GM12878 (cell line): ENCODE measurements around the gene ZNF532. TPM values are rescaled to one million over a fixed set of nuclear protein-coding genes. Genes with fewer than 3 reads are reported as not detected.
A peak's percentile ranks its signal among the peaks of the same experiment; 100 is the strongest.

Experiments used
- ATAC-seq: fragments of 200-7000 bp; cut with Tn5 transposase; 3 replicates; pipeline ENCODE4 v1.9.1; 2020; ENCODE audit warnings: mild to moderate bottlenecking, moderate library complexity
- BruUV-seq: library from RNA; stranded (reverse); fragments of 400-500 nt; replicated peaks from 2 replicates; lab custom pipeline; 2021; lab: Mats Ljungman, UMichigan
- CTCF ChIA-PET: fragments of 300-600 bp; sonication (Branson Sonifier 250); formaldehyde crosslinking; extraction: SDS; loops from one replicate; lab custom pipeline; 2021; ENCODE audit warnings: inconsistent platforms; lab: Yijun Ruan, JAX
- POLR2A ChIA-PET: fragments of 350-600 bp; formaldehyde crosslinking; extraction: SDS; loops from one replicate; lab custom pipeline; 2021; ENCODE audit warnings: inconsistent platforms; lab: Charles Lee
- RAD21 ChIA-PET: fragments of 300-600 bp; sonication (Branson Sonifier 250); formaldehyde crosslinking; loops from one replicate; lab custom pipeline; 2023; ENCODE audit warnings: antibody characterized with exemption; ENCODE audit not compliant: unreplicated experiment; lab: Charles Lee
- SMC1A ChIA-PET: fragments of 300-600 bp; sonication (Branson Sonifier 250); formaldehyde crosslinking; loops from one replicate; lab custom pipeline; 2023; ENCODE audit not compliant: unreplicated experiment, uncharacterized antibody; lab: Charles Lee
- DNase-seq: peaks from one replicate; pipeline ENCODE4 v3.0.0-alpha.2; 2011; ENCODE audit warnings: low read depth, low spot score
- FAIRE-seq: peaks from 3 replicates; lab custom pipeline; 2011; peaks lifted over from hg19 to GRCh38; lab: Jason Lieb, UNC
- H2AFZ ChIP-seq: 2 replicates; pipeline ENCODE4 v1.6.0; 2011; ENCODE audit warnings: low read depth, low read length, control low read depth; ENCODE audit not compliant: control insufficient read depth
- H3K27ac ChIP-seq: 2 replicates; pipeline ENCODE4 v1.5.1; 2011; ENCODE audit warnings: control low read depth; ENCODE audit not compliant: control insufficient read depth, insufficient read depth
- H3K27me3 ChIP-seq, 2 experiments: replicated peaks in 1 of 2; 2 replicates each; pipeline versions ENCODE4 v1.6.0 to v1.6.1; 2011; ENCODE audit warnings: low read length in 1 of 2; ENCODE audit not compliant: control insufficient read depth in 2 of 2, insufficient read depth in 2 of 2
- H3K36me3 ChIP-seq, 2 experiments: 2 replicates each; pipeline ENCODE4 v1.5.1; 2011; ENCODE audit warnings: low read length in 1 of 2; ENCODE audit not compliant: control insufficient read depth in 2 of 2, insufficient read depth in 2 of 2
- H3K4me1 ChIP-seq: 2 replicates; pipeline ENCODE4 v1.6.1; 2011; ENCODE audit warnings: mild to moderate bottlenecking, low read length, moderate library complexity, mixed read lengths; ENCODE audit not compliant: control insufficient read depth, insufficient read depth
- H3K4me2 ChIP-seq: 2 replicates; pipeline ENCODE4 v1.6.0; 2011; ENCODE audit warnings: control low read depth; ENCODE audit not compliant: control insufficient read depth, insufficient read depth
- H3K4me3 ChIP-seq: fragments of 200-600 bp; sonication (generic); 2 replicates; pipeline ENCODE4 v1.5.1; 2016
- H3K79me2 ChIP-seq: 2 replicates; pipeline ENCODE4 v1.6.0; 2011; ENCODE audit warnings: low read length; ENCODE audit not compliant: control insufficient read depth, insufficient read depth
- H3K9ac ChIP-seq: 2 replicates; pipeline ENCODE4 v1.8.0; 2011; ENCODE audit warnings: low read length, control low read depth, mixed read lengths; ENCODE audit not compliant: control insufficient read depth, insufficient read depth
- H3K9me3 ChIP-seq: replicated peaks from 3 replicates; pipeline ENCODE4 v1.5.1; 2011; ENCODE audit warnings: mild to moderate bottlenecking, low read length; ENCODE audit not compliant: control insufficient read depth, insufficient read depth
- H4K20me1 ChIP-seq: 2 replicates; pipeline ENCODE4 v1.6.0; 2011; ENCODE audit not compliant: control insufficient read depth, insufficient read depth
- CBX5 ChIP-seq: sonication (generic); IDR thresholded peaks from 2 replicates; pipeline ENCODE4 v1.6.1; 2016; ENCODE audit warnings: low read depth, moderate library complexity, mild to moderate bottlenecking, inconsistent platforms
- EGR1 ChIP-seq, 2 experiments: IDR thresholded peaks; 1 replicate in 1 of 2; 2 replicates in 1 of 2; pipeline ENCODE4 v1.6.1; 2011 to 2012; ENCODE audit warnings: low read depth in 2 of 2, low read length in 2 of 2, borderline replicate concordance in 1 of 2, mild to moderate bottlenecking in 1 of 2, moderate library complexity in 1 of 2
- IKZF1 ChIP-seq: fragments of 450-650 bp; conservative IDR thresholded peaks from 2 replicates; pipeline ENCODE4 v1.6.1; 2017; ENCODE audit warnings: antibody characterized with exemption, mild to moderate bottlenecking
- NFIC ChIP-seq: IDR thresholded peaks from 2 replicates; pipeline ENCODE4 v1.6.1; 2012; ENCODE audit warnings: low read depth, mild to moderate bottlenecking, inconsistent platforms, low read length, moderate library complexity
- NFXL1 ChIP-seq: fragments of 450-650 bp; IDR thresholded peaks from 2 replicates; pipeline ENCODE4 v1.6.1; 2017; ENCODE audit warnings: antibody characterized with exemption, mild to moderate bottlenecking, borderline replicate concordance
- NR2F1 ChIP-seq: fragments of 450-650 bp; conservative IDR thresholded peaks from 2 replicates; pipeline ENCODE4 v1.6.1; 2017; ENCODE audit warnings: mild to moderate bottlenecking
- RAD51 ChIP-seq: fragments of 450-650 bp; IDR thresholded peaks from 2 replicates; pipeline ENCODE4 v1.6.1; 2016; ENCODE audit warnings: moderate library complexity, mild to moderate bottlenecking, inconsistent platforms
- RBBP5 ChIP-seq: fragments of 200-600 bp; sonication (generic); conservative IDR thresholded peaks from 2 replicates; pipeline ENCODE4 v1.6.1; 2016
- RCOR1 ChIP-seq: conservative IDR thresholded peaks from 2 replicates; pipeline ENCODE4 v1.6.1; 2012; ENCODE audit warnings: low read depth, low read length, improper control_type of control experiment
- SMC3 ChIP-seq: IDR thresholded peaks from 2 replicates; pipeline ENCODE4 v1.6.1; 2011; ENCODE audit warnings: low read length, improper control_type of control experiment, borderline replicate concordance
- TCF12 ChIP-seq: IDR thresholded peaks from 2 replicates; pipeline ENCODE4 v1.6.1; 2011; ENCODE audit warnings: low read depth, mild to moderate bottlenecking, low read length
- WGBS: methylation state at CpG from one replicate; pipeline ENCODE4 v1.1.6; 2016; ENCODE audit warnings: low lambda C conversion rate; ENCODE audit not compliant: insufficient replicate concordance, insufficient coverage; ENCODE audit errors: missing lambda C conversion rate; 5-methylcytosine and 5-hydroxymethylcytosine counted together
- in situ Hi-C: fragments of 300-500 bp; cut with MboI; formaldehyde crosslinking; loops from 9 replicates; pipeline ENCODE4 v1.14.3; 2018; ENCODE audit warnings: mixed read lengths
- intact Hi-C: fragments of 100-400 bp; cut with micrococcal nuclease; formaldehyde crosslinking; loops from one replicate; pipeline ENCODE4 v1.14.2; 2022; ENCODE audit not compliant: unreplicated experiment
- polyA plus RNA-seq, 11 experiments: library from polyadenylated mRNA; depleted of rRNA in 4 of 11; unstranded in 6 of 11; stranded (reverse) in 5 of 11; fragments of >200 nt; fragmentation: Nextera tagmentation in 4 of 11; fragmentation: Illumina TruSeq in 1 of 11; extraction: Ambion mirVana in 4 of 11; extraction: Trizol in 1 of 11; gene quantifications; 1 replicate in 1 of 11; 2 replicates in 10 of 11; pipeline versions ENCODE4 v1.2.1 to v1.2.3, GENCODE V29; 2011 to 2016; ENCODE audit warnings: inconsistent platforms in 2 of 11, missing spikeins in 2 of 11, low read depth in 1 of 11
- total RNA-seq, 4 experiments: library from RNA; depleted of rRNA in 3 of 4; stranded (reverse); fragments of >200 nt in 3 of 4; fragmentation: Illumina TruSeq in 1 of 4; extraction: Trizol in 1 of 4; gene quantifications; 2 replicates each; pipeline versions ENCODE4 v1.2.1 to v1.2.3, GENCODE V29; 2013 to 2021
- TF ChIP-seq, protein P1 (sequence below): IDR thresholded peaks from 2 replicates; pipeline ENCODE4 v1.6.1; 2012; ENCODE audit warnings: low read depth, low read length, improper control_type of control experiment
- TF ChIP-seq, protein P2 (sequence below): fragments of 450-650 bp; IDR thresholded peaks from 2 replicates; pipeline ENCODE4 v1.6.1; 2017; ENCODE audit warnings: borderline replicate concordance
- TF ChIP-seq, protein P3 (sequence below): fragments of 450-650 bp; IDR thresholded peaks from 2 replicates; pipeline ENCODE4 v1.6.1; 2016; ENCODE audit warnings: mild to moderate bottlenecking

The ZNF532 gene
- total and polyA plus RNA-seq, 10 of the 15 experiments (the other 5 are each of a cell fraction or from before 2014, with no cell fraction given): 0.44 to 3.4 (median 1.4) TPM

DNA sequence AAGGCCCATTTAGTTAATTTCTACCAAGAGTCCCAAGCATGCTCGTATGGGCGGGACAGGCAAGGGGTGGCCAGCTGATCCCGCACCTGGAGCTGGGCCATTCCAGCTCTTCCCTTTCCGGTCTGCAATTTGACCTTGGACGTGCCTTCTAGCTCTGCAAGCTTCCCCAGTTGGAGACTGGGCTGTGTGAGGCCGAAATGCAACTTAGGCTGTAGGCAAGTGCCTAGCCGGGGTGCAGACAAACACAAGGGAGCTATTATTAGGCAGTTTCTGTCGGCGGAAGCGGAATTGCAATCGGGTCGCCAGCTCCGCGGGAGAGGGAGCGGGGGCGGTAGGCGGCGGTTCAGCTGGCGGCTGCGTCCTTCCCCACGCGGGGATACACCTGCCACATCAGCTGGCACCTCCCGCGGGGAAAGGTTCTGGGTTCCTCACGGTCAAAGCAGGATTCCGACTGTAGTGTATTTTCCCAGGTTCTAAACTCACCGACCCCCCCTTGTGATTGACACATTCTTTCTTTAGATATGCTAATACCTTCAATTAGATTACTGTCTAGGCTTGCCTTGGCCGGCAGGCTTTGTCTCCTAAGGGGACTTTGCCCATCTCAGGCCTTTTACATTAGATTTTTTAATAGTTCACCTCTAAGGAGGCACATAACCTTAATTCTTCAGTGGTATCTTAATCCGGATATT lies 17.1 kb upstream of the ZNF532 start:
- Histone ChIP-seq H4K20me1 (no peaks in the 10 kb centered on the region), H3K4me3 (no peak overlapping the region), H3K79me2 (no peaks in the 10 kb centered on the region), H3K9me3 (no peaks in the 10 kb centered on the region; the same call in 1 of the 3 replicates), H2AFZ (no peak overlapping the region; the same call in none of the 2 replicates), H3K27ac (no peak overlapping the region), H3K4me2 (peak overlapping the region; percentile 63)
- peak; percentile 25; the same call in 1 of the 3 replicates for ATAC-seq
- BruUV-seq: no TSS peak
- CTCF ChIA-PET: no interaction called here
- no peak for DNase-seq
- POLR2A ChIA-PET: interaction anchor here (0.6 kb wide), 2 partner anchors 11 to 28 kb away, joined by 4 to 6 read pairs; no protein-coding TSS in a partner anchor
- FAIRE-seq: no peak
- SMC1A ChIA-PET: no interaction called here
- TF ChIP-seq RCOR1 (no peak), SMC3 (no peak), RAD51 (no peak), EGR1 (IDR thresholded peaks at IDR 0.05; ENCODE audit: borderline replicate concordance in 1 of 2, low read depth in 2 of 2, low read length in 2 of 2) (peak in 1 of 2 experiments; percentile 52; a peak in 1 of 3 replicates), NFIC (no peak), NR2F1 (no peak), TCF12 (no peak), IKZF1 (0 out of 2 replicates have a peak, but pooled peaks have one; percentile 21), RBBP5 (no peak), CBX5 (no peak), NFXL1 (no peak)
- TF ChIP-seq, protein P1, sequence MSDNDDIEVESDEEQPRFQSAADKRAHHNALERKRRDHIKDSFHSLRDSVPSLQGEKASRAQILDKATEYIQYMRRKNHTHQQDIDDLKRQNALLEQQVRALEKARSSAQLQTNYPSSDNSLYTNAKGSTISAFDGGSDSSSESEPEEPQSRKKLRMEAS: no peak
- TF ChIP-seq, protein P2, sequence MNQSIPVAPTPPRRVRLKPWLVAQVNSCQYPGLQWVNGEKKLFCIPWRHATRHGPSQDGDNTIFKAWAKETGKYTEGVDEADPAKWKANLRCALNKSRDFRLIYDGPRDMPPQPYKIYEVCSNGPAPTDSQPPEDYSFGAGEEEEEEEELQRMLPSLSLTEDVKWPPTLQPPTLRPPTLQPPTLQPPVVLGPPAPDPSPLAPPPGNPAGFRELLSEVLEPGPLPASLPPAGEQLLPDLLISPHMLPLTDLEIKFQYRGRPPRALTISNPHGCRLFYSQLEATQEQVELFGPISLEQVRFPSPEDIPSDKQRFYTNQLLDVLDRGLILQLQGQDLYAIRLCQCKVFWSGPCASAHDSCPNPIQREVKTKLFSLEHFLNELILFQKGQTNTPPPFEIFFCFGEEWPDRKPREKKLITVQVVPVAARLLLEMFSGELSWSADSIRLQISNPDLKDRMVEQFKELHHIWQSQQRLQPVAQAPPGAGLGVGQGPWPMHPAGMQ: no peak
- TF ChIP-seq, protein P3, sequence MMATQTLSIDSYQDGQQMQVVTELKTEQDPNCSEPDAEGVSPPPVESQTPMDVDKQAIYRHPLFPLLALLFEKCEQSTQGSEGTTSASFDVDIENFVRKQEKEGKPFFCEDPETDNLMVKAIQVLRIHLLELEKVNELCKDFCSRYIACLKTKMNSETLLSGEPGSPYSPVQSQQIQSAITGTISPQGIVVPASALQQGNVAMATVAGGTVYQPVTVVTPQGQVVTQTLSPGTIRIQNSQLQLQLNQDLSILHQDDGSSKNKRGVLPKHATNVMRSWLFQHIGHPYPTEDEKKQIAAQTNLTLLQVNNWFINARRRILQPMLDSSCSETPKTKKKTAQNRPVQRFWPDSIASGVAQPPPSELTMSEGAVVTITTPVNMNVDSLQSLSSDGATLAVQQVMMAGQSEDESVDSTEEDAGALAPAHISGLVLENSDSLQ: peak; percentile 76; the same call in 1 of the 2 replicates
- TF ChIP-seq, all 136 proteins: peak for 3
- Histone ChIP-seq H3K27me3 (peaks cover 0 to 2% of the 10 kb centered on the region in 2 experiments; a peak in 1 of 4 replicates), H3K4me1 (peaks cover 3% of the 10 kb centered on the region), H3K36me3 (no peaks in the 10 kb centered on the region), H3K9ac (no peak overlapping the region)
- intact Hi-C loops (no loop called here), in situ Hi-C loops (no loop called here)
- RAD21 ChIA-PET: no interaction called here
- 6% methylated on average over 29 of the region's 29 CpGs for WGBS
